ENCODE measurements around the gene SYMPK.

The SYMPK gene

DNA sequence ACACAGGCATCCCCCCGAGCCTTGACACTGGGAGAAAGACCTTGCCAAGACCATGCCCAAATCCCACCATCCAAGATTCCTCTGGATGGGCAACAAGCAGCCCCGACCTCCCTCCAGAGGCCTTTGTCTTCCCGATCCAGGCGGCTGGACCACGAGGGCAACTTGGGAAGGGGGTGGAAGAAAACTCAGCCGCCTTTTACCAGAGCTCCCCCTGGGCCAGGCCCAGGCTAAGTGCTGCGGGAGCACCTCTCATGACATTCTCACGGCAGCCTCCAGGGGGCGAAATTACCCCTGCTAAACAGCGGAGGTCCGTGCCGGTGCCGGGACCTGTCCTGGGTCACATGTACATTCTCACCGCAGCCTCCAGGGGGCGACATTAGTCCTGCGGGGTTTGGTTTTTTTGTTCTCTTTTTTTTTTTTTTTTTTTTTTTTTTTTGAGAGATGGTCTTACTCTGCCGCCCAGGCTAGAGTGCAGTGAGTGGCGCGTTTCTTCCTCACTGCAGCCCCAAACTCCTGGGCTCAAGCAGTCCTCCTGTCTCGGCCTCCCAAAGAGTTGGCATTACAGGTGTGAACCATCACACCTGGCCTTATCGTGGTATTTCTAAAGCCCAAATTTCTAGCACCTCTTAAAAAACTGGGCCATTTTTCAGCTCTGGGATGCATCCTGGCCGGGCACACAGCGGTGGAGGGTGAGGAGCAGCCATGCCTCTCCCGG lies 45.8 kb downstream of the SYMPK start:
- no peak overlapping the region for H3K4me3 ChIP-seq (ENCODE audit: low read depth, low read length)
- TF ChIP-seq CTCF (IDR thresholded peaks at IDR 0.05; ENCODE audit: borderline replicate concordance, insufficient read depth, low read depth, low read length): peak; percentile 94

DNA sequence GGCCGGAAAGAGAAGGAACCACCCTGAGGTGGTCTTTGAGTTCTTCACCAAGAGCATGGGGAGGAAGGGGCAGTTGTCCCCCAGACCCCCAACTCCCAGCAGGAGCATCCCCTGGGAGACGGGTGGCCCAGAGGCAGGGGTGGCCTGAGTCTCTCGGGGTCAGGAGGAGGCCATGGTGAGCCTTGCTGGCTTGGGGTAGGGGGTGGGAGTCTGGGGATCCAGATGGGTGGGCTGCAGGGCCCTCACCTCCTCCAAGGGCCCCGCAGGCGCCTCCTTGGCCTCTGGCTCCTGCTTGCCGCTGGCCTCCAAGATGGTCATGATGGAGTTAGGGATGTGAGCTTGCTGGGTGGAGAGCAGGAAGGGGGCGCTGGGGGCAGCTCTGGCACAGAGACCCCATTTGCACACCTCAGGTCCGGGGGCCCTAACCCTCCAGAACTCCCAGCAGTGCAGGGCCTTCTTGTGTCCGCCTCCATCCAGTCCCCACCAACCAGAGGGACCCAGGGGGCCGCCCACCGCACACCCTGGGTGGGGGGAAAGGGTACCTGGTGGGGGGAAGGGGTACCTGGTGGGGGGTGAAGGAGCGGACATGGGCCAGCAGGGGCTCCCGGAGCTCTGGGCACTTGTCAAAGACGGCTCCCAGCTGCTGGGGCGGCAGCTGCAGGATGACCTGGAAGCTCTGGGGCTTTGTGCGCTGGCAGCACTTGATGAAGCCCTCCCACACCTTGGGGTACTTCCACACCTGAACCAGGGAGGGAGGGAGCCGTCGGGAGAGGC lies 46.5 kb downstream of the SYMPK start:
- TF ChIP-seq CTCF (IDR thresholded peaks at IDR 0.05; ENCODE audit: borderline replicate concordance, insufficient read depth, low read depth, low read length): no peak
- H3K4me3 ChIP-seq (ENCODE audit: low read depth, low read length): no peak overlapping the region

- no peak for TF ChIP-seq CTCF (IDR thresholded peaks at IDR 0.05; ENCODE audit: borderline replicate concordance, insufficient read depth, low read depth, low read length)
- no peak overlapping the region for H3K4me3 ChIP-seq (ENCODE audit: low read depth, low read length)
Observed at GRCh38 chr19:45815481-45816216, 47.3 kb downstream of the SYMPK start.

GRCh38 chr19:45814851-45815480 lies 48.0 kb downstream of the SYMPK start, which contains the start of gene RSPH6A:
Gene RSPH6A (minus strand): TSS chr19:45815308. CDS start chr19:45815176, 132 bp downstream.
- no peak for TF ChIP-seq CTCF (IDR thresholded peaks at IDR 0.05; ENCODE audit: borderline replicate concordance, insufficient read depth, low read depth, low read length)
- no peak within 1 kb of the TSS for H3K4me3 ChIP-seq (ENCODE audit: low read depth, low read length)

GRCh38 chr19:45814166-45814780 lies 48.7 kb downstream of the SYMPK start:
- no peak for TF ChIP-seq CTCF (IDR thresholded peaks at IDR 0.05; ENCODE audit: borderline replicate concordance, insufficient read depth, low read depth, low read length)
- no peak overlapping the region for H3K4me3 ChIP-seq (ENCODE audit: low read depth, low read length)

DNA sequence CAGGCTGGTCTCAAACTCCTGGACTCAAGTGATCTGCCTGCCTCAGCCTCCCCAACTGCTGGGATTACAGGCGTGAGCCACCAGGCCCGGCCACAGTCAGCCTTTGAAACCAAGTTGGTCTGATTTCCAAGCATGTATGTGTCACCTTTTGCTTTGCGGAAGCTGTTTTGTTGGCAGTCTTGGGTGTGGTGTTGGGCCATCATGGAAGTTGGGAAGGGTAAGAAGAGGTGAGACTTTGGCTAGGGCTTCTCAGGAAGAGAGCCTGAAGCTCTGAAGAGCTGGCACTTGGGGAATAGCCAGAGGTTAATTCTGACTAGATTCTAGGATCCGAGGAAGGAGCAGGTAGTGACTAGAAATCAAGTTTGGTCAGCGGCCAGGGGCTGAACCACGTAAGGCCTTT lies 50.6 kb downstream of the SYMPK start:
- no peak for TF ChIP-seq CTCF (IDR thresholded peaks at IDR 0.05; ENCODE audit: borderline replicate concordance, insufficient read depth, low read depth, low read length)
- no peak overlapping the region for H3K4me3 ChIP-seq (ENCODE audit: low read depth, low read length)
